Hepatocyte (in vitro differentiated cells): ENCODE results near the gene TEX14. TPM values are rescaled to one million over a fixed set of nuclear protein-coding genes. Genes with fewer than 3 reads are reported as not detected.

Experiments used
- DNase-seq: peaks from one replicate; pipeline ENCODE4 v3.0.0-alpha.2; 2016; ENCODE audit warnings: low spot score
- H2AFZ ChIP-seq: fragments of 200-600 bp; sonication (generic); 2 replicates; pipeline ENCODE4 v1.6.0; 2016; ENCODE audit warnings: antibody characterized with exemption, mild to moderate bottlenecking
- H3K27ac ChIP-seq: fragments of 200-600 bp; sonication (generic); 2 replicates; pipeline ENCODE4 v1.5.1; 2016; ENCODE audit warnings: mild to moderate bottlenecking
- H3K27me3 ChIP-seq: fragments of 200-600 bp; sonication (generic); 2 replicates; pipeline ENCODE4 v1.6.1; 2016
- H3K36me3 ChIP-seq: fragments of 200-600 bp; sonication (generic); replicated peaks from 2 replicates; pipeline ENCODE4 v1.5.1; 2016; ENCODE audit warnings: low read depth; ENCODE audit not compliant: insufficient read depth
- H3K4me1 ChIP-seq: fragments of 200-600 bp; sonication (generic); 2 replicates; pipeline ENCODE4 v1.5.1; 2016; ENCODE audit warnings: mild to moderate bottlenecking, moderate library complexity; ENCODE audit not compliant: insufficient read depth
- H3K4me2 ChIP-seq: fragments of 200-600 bp; sonication (generic); 2 replicates; pipeline ENCODE4 v1.6.0; 2016
- H3K4me3 ChIP-seq: fragments of 200-600 bp; sonication (generic); 2 replicates; pipeline ENCODE4 v1.5.1; 2016; ENCODE audit warnings: mild to moderate bottlenecking
- H3K79me2 ChIP-seq: fragments of 200-600 bp; sonication (generic); 2 replicates; pipeline ENCODE4 v1.6.0; 2017; ENCODE audit warnings: mild to moderate bottlenecking
- H3K9me2 ChIP-seq: fragments of 200-600 bp; sonication (generic); replicated peaks from 2 replicates; pipeline ENCODE4 v1.6.0; 2017; ENCODE audit warnings: mild to moderate bottlenecking; ENCODE audit not compliant: insufficient read depth
- H3K9me3 ChIP-seq: fragments of 200-600 bp; sonication (generic); 2 replicates; pipeline ENCODE4 v1.5.1; 2016; ENCODE audit warnings: low read depth, mild to moderate bottlenecking
- H4K20me1 ChIP-seq: fragments of 200-600 bp; sonication (generic); 2 replicates; pipeline ENCODE4 v1.6.0; 2016; ENCODE audit warnings: mild to moderate bottlenecking; ENCODE audit not compliant: insufficient read depth, poor library complexity, severe bottlenecking
- CTCF ChIP-seq: fragments of 200-600 bp; sonication (generic); IDR thresholded peaks from 2 replicates; pipeline ENCODE4 v1.5.1; 2016; ENCODE audit warnings: antibody characterized with exemption, mild to moderate bottlenecking; ENCODE audit not compliant: poor library complexity
- EZH2 ChIP-seq: fragments of 200-600 bp; sonication (generic); IDR thresholded peaks from 2 replicates; pipeline ENCODE4 v1.6.1; 2016; ENCODE audit warnings: antibody characterized with exemption, mild to moderate bottlenecking, borderline replicate concordance
- EZH2phosphoT487 ChIP-seq: fragments of 200-600 bp; sonication (generic); IDR thresholded peaks from one replicate; pipeline ENCODE4 v1.6.1; 2018; ENCODE audit warnings: antibody characterized with exemption, mild to moderate bottlenecking, low read depth, moderate library complexity; ENCODE audit not compliant: unreplicated experiment, severe bottlenecking
- WGBS: methylation state at CpG from one replicate; pipeline ENCODE4 v1.1.6; 2016; ENCODE audit warnings: low lambda C conversion rate; ENCODE audit errors: missing lambda C conversion rate; 5-methylcytosine and 5-hydroxymethylcytosine counted together
- polyA plus RNA-seq: library from polyadenylated mRNA; unstranded; fragments of >200 nt; fragmentation: Nextera tagmentation; extraction: Ambion mirVana; gene quantifications from 2 replicates; pipeline ENCODE4 v1.2.1, GENCODE V29; 2016
- total RNA-seq: library from RNA; depleted of rRNA; stranded (reverse); fragments of >200 nt; gene quantifications from 2 replicates; pipeline ENCODE4 v1.2.3, GENCODE V29; 2014

TEX14 gene
- total and polyA plus RNA-seq, 2 experiments from 2014 or later, result 0.07 TPM; not detected in 1

- Histone ChIP-seq H3K27ac (no peak overlapping the region), H3K9me2 (no peaks in the 10 kb centered on the region), H3K9me3 (no peaks in the 10 kb centered on the region), H3K4me2 (no peak overlapping the region), H3K79me2 (no peaks in the 10 kb centered on the region), H3K4me3 (no peak overlapping the region), H3K27me3 (no peaks in the 10 kb centered on the region), H4K20me1 (no peaks in the 10 kb centered on the region), H3K36me3 (no peaks in the 10 kb centered on the region), H2AFZ (no peak overlapping the region), H3K4me1 (no peaks in the 10 kb centered on the region)
- DNase-seq, result no peak
- 97% methylated on average over 2 of the region's 2 CpGs for WGBS
- no peak for TF ChIP-seq CTCF
- no peak for TF ChIP-seq EZH2phosphoT487
- no peak for TF ChIP-seq EZH2
Measured at GRCh38 chr17:58703916-58704286, 12.1 kb upstream of the TEX14 start.

GRCh38 chr17:58703137-58703915, 11.5 kb upstream of the TEX14 start:
- no peaks in the 10 kb centered on the region for H3K4me1 ChIP-seq
- no peaks in the 10 kb centered on the region for H3K27me3 ChIP-seq
- no peak overlapping the region for H3K4me2 ChIP-seq
- H3K9me2 ChIP-seq, result no peaks in the 10 kb centered on the region
- no peak for TF ChIP-seq CTCF
- no peak for TF ChIP-seq EZH2phosphoT487
- TF ChIP-seq EZH2, result no peak
- no peak overlapping the region for H3K4me3 ChIP-seq
- 86% methylated on average over 4 of the region's 4 CpGs for WGBS
- H3K79me2 ChIP-seq, result no peaks in the 10 kb centered on the region
- no peak overlapping the region for H2AFZ ChIP-seq
- H3K9me3 ChIP-seq, result no peaks in the 10 kb centered on the region
- H4K20me1 ChIP-seq, result no peaks in the 10 kb centered on the region
- H3K36me3 ChIP-seq, result no peaks in the 10 kb centered on the region
- DNase-seq, result no peak
- peak overlapping the region; percentile 32 for H3K27ac ChIP-seq

DNA sequence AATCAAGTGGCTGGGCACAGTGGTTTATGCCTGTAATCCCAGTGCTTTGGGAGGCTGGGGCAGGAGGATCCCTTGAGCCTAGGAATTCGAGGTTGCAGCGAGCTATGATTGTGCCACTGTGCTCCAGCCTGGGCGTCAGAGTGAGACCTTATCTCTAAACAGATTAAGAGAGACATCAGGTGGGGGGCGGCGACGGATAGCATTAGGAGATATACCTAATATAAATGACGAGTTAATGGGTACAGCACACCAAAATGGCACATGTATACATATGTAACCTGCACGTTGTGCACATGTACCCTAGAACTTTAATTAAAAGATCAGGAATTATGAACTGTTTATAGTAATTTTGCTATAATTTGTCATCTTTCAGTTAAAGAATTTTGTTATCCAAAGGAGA, 10.9 kb upstream of the TEX14 start:
- Histone ChIP-seq H3K9me2 (no peaks in the 10 kb centered on the region), H2AFZ (no peak overlapping the region), H3K79me2 (no peaks in the 10 kb centered on the region), H3K27me3 (no peaks in the 10 kb centered on the region), H4K20me1 (no peaks in the 10 kb centered on the region), H3K4me2 (no peak overlapping the region), H3K9me3 (no peaks in the 10 kb centered on the region), H3K4me3 (no peak overlapping the region), H3K4me1 (no peaks in the 10 kb centered on the region), H3K27ac (peak overlapping the region; percentile 29), H3K36me3 (no peaks in the 10 kb centered on the region)
- 84% methylated on average over 8 of the region's 8 CpGs for WGBS
- no peak for TF ChIP-seq EZH2phosphoT487
- TF ChIP-seq EZH2, result no peak
- TF ChIP-seq CTCF, result no peak
- no peak for DNase-seq
